ENCODE results near the gene SH3BGRL2.
A peak's percentile ranks its signal among the peaks of the same experiment; 100 is the strongest.
"Not testable (repeated sequence)": the region's sequence is repeated elsewhere in the genome, so short reads cannot be mapped to it uniquely, and the experiment has no call there.

SH3BGRL2 gene

GRCh38 chr6:79745282-79745681 is 114.2 kb downstream of the SH3BGRL2 start:
- H4K91ac ChIP-seq (ENCODE audit: low read depth, low read length, poor library complexity); H2AFZ ChIP-seq (ENCODE audit: low read length); H2BK120ac ChIP-seq (ENCODE audit: low read depth, low read length); H3K27ac ChIP-seq (replicated peaks; ENCODE audit: low read length); H3K4me3 ChIP-seq (ENCODE audit: low read length in 2 of 2); H3K36me3 ChIP-seq (replicated peaks in 1 of 2; ENCODE audit: control insufficient read depth in 2 of 2, insufficient read depth in 2 of 2, low read length in 2 of 2); H3K4ac ChIP-seq (ENCODE audit: low read length); H2AK5ac ChIP-seq (ENCODE audit: low read depth, low read length); H3K14ac ChIP-seq (ENCODE audit: low read length); DNase-seq (ENCODE audit: low spot score); H3K4me1 ChIP-seq (ENCODE audit: control insufficient read depth in 2 of 2, insufficient read depth in 1 of 2, low read depth in 1 of 2, low read length in 2 of 2); H3K79me1 ChIP-seq (ENCODE audit: low read depth, low read length); H3K4me2 ChIP-seq (ENCODE audit: insufficient read depth, low read length, poor library complexity, severe bottlenecking); H2BK5ac ChIP-seq (ENCODE audit: low read length); H3K23ac ChIP-seq (ENCODE audit: low read depth, low read length, poor library complexity); H4K8ac ChIP-seq (ENCODE audit: low read depth, low read length); H2BK12ac ChIP-seq (ENCODE audit: low read length); H3K18ac ChIP-seq (ENCODE audit: low read length); H3K9me3 ChIP-seq (replicated peaks in 1 of 2; ENCODE audit: control insufficient read depth in 2 of 2, insufficient read depth in 1 of 2, low read depth in 1 of 2, low read length in 2 of 2); H3K27me3 ChIP-seq (ENCODE audit: control insufficient read depth in 3 of 3, insufficient read depth in 3 of 3, low read depth in 1 of 3, low read length in 3 of 3); H3K9ac ChIP-seq (ENCODE audit: low read depth, low read length, poor library complexity); H2BK15ac ChIP-seq (ENCODE audit: low read length): not testable (repeated sequence)
- WGBS, 2 donors (ENCODE audit: extremely low coverage in 2 of 2, insufficient read length in 2 of 2, insufficient replicate concordance in 1 of 2) = no CpG with 5 or more reads among the region's 2 CpGs

- H2BK12ac ChIP-seq (ENCODE audit: low read length); H3K14ac ChIP-seq (ENCODE audit: low read length); H3K27ac ChIP-seq (replicated peaks; ENCODE audit: low read length); H2BK120ac ChIP-seq (ENCODE audit: low read depth, low read length); H2BK5ac ChIP-seq (ENCODE audit: low read length); H3K4me1 ChIP-seq (ENCODE audit: control insufficient read depth in 2 of 2, insufficient read depth in 1 of 2, low read depth in 1 of 2, low read length in 2 of 2); H3K79me1 ChIP-seq (ENCODE audit: low read depth, low read length); H2AFZ ChIP-seq (ENCODE audit: low read length); H3K27me3 ChIP-seq (ENCODE audit: control insufficient read depth in 3 of 3, insufficient read depth in 3 of 3, low read depth in 1 of 3, low read length in 3 of 3); H3K4ac ChIP-seq (ENCODE audit: low read length); H3K4me2 ChIP-seq (ENCODE audit: insufficient read depth, low read length, poor library complexity, severe bottlenecking); H3K18ac ChIP-seq (ENCODE audit: low read length); H3K4me3 ChIP-seq (ENCODE audit: low read length in 2 of 2); H3K36me3 ChIP-seq (replicated peaks in 1 of 2; ENCODE audit: control insufficient read depth in 2 of 2, insufficient read depth in 2 of 2, low read length in 2 of 2); H3K23ac ChIP-seq (ENCODE audit: low read depth, low read length, poor library complexity); H4K8ac ChIP-seq (ENCODE audit: low read depth, low read length); H4K91ac ChIP-seq (ENCODE audit: low read depth, low read length, poor library complexity); H2BK15ac ChIP-seq (ENCODE audit: low read length); DNase-seq (ENCODE audit: low spot score); H3K9ac ChIP-seq (ENCODE audit: low read depth, low read length, poor library complexity); H3K9me3 ChIP-seq (replicated peaks in 1 of 2; ENCODE audit: control insufficient read depth in 2 of 2, insufficient read depth in 1 of 2, low read depth in 1 of 2, low read length in 2 of 2); H2AK5ac ChIP-seq (ENCODE audit: low read depth, low read length): not testable (repeated sequence)
- WGBS, 2 donors (ENCODE audit: extremely low coverage in 2 of 2, insufficient read length in 2 of 2, insufficient replicate concordance in 1 of 2) = no CpG with 5 or more reads among the region's 3 CpGs
These were observed 115.2 kb downstream of the SH3BGRL2 start for GRCh38 chr6:79746325-79746724.

GRCh38 chr6:79750806-79751205 is 119.7 kb downstream of the SH3BGRL2 start:
- Histone ChIP-seq H3K4me1 (ENCODE audit: control insufficient read depth in 2 of 2, insufficient read depth in 1 of 2, low read depth in 1 of 2, low read length in 2 of 2) (peaks cover 4 to 7% of the 10 kb centered on the region in 2 donors), H2BK120ac (ENCODE audit: low read depth, low read length) (no peak overlapping the region), H3K14ac (ENCODE audit: low read length) (no peak overlapping the region), H3K79me1 (ENCODE audit: low read depth, low read length) (no peaks in the 10 kb centered on the region), H3K9me3 (replicated peaks in 1 of 2; ENCODE audit: control insufficient read depth in 2 of 2, insufficient read depth in 1 of 2, low read depth in 1 of 2, low read length in 2 of 2) (no peaks in the 10 kb centered on the region), H4K91ac (ENCODE audit: low read depth, low read length, poor library complexity) (no peak overlapping the region), H3K4me3 (ENCODE audit: low read length in 2 of 2) (no peak overlapping the region), H4K8ac (ENCODE audit: low read depth, low read length) (no peak overlapping the region), H2AK5ac (ENCODE audit: low read depth, low read length) (no peak overlapping the region), H3K9ac (ENCODE audit: low read depth, low read length, poor library complexity) (no peak overlapping the region), H3K4ac (ENCODE audit: low read length) (no peak overlapping the region), H3K27ac (replicated peaks; ENCODE audit: low read length) (peak overlapping the region; percentile 28), H3K4me2 (ENCODE audit: insufficient read depth, low read length, poor library complexity, severe bottlenecking) (no peak overlapping the region), H3K23ac (ENCODE audit: low read depth, low read length, poor library complexity) (no peak overlapping the region), H2AFZ (ENCODE audit: low read length) (peak overlapping the region; percentile 51), H3K36me3 (replicated peaks in 1 of 2; ENCODE audit: control insufficient read depth in 2 of 2, insufficient read depth in 2 of 2, low read length in 2 of 2) (no peaks in the 10 kb centered on the region), H2BK12ac (ENCODE audit: low read length) (no peak overlapping the region), H3K18ac (ENCODE audit: low read length) (no peak overlapping the region), H3K27me3 (ENCODE audit: control insufficient read depth in 3 of 3, insufficient read depth in 3 of 3, low read depth in 1 of 3, low read length in 3 of 3) (peaks cover 0 to 7% (median 0%) of the 10 kb centered on the region in 3 experiments), H2BK5ac (ENCODE audit: low read length) (no peak overlapping the region), H2BK15ac (ENCODE audit: low read length) (no peak overlapping the region)
- no peak for DNase-seq (ENCODE audit: low spot score)
- no CpG with 5 or more reads among the region's 4 CpGs for WGBS, 2 donors (ENCODE audit: extremely low coverage in 2 of 2, insufficient read length in 2 of 2, insufficient replicate concordance in 1 of 2)

All from neuronal stem cell (in vitro differentiated cells).